Erythroblast (primary cell): ENCODE measurements around the gene OR56A1.

ENCODE experiments used
- GATA1 ChIP-seq: IDR thresholded peaks from 2 replicates; pipeline ENCODE4 v1.6.1; 2011; ENCODE audit warnings: low read depth, mild to moderate bottlenecking, control low read depth, low read length, moderate library complexity
- POLR2A ChIP-seq: IDR thresholded peaks from 2 replicates; pipeline ENCODE4 v1.6.1; 2011; ENCODE audit warnings: mild to moderate bottlenecking, low read length

- TF ChIP-seq POLR2A, result no peak
- no peak for TF ChIP-seq GATA1
These were observed 21.8 kb upstream of the OR56A1 start for GRCh38 chr11:6052374-6052773.
